IMR-90 (cell line): ENCODE data around the gene PLA2G3.

Experiments
- CTCF ChIP-seq: conservative IDR thresholded peaks from 2 replicates; pipeline ENCODE4 v1.5.1; 2012; ENCODE audit warnings: mild to moderate bottlenecking, low read depth, low read length, improper control_type of control experiment
- MAFK ChIP-seq: IDR thresholded peaks from 2 replicates; pipeline ENCODE4 v1.6.1; 2012; ENCODE audit warnings: low read depth, low read length, improper control_type of control experiment

- TF ChIP-seq CTCF (no peak), MAFK (no peak)
Observed at GRCh38 chr22:31093086-31093850, 47.0 kb downstream of the PLA2G3 start.
